ENCODE measurements around the gene ILRUN.

DNA sequence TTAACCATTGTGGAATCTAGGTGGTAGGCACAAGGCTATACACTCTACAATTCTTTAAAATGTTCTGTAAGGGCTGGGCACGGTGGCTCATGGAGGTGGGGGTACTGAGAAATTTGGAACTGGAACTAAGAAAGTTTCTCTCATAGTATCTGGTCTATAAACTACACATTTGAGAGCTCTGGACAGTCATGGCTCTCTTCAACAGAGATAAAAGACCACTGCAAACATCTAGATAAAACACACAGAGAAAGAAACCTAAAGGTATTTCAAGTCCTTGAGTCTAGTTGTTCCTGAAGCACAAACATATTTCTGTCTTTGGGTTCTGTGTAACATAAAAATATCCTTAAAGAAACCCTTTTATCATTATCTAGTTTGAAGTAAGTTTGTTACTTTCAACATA, 35.2 kb downstream of the ILRUN start:
- TF ChIP-seq POLR2AphosphoS5 (IDR thresholded peaks at IDR 0.05; ENCODE audit: low read depth) (no peak), CTCF (IDR thresholded peaks at IDR 0.05; ENCODE audit: insufficient read depth, low read length) (no peak), REST (IDR thresholded peaks at IDR 0.05; ENCODE audit: insufficient replicate concordance, low read depth) (no peak), GABPA (IDR thresholded peaks at IDR 0.05; ENCODE audit: low read depth) (no peak)
